ENCODE measurements around the gene JMJD1C.

GRCh38 chr10:63237396-63237795 is 228.4 kb downstream of the JMJD1C start:
- TF ChIP-seq SIN3A (IDR thresholded peaks at IDR 0.05; ENCODE audit: low read depth, low read length) = no peak
- no peak for TF ChIP-seq CTCF (IDR thresholded peaks at IDR 0.05 in 2 of 3, conservative IDR thresholded peaks at IDR 0.05 in 1 of 3; ENCODE audit: control insufficient read depth in 2 of 3, extremely low read depth in 1 of 3, insufficient read depth in 1 of 3, low read depth in 3 of 3, low read length in 3 of 3)
- TF ChIP-seq RAD21 (IDR thresholded peaks at IDR 0.05; ENCODE audit: insufficient read depth, low read depth, low read length) = no peak
- TF ChIP-seq EGR1 (IDR thresholded peaks at IDR 0.05; ENCODE audit: borderline replicate concordance in 1 of 2, low read depth in 2 of 2, low read length in 2 of 2) = no peak
- no peak for TF ChIP-seq CBFB (IDR thresholded peaks at IDR 0.05; ENCODE audit: low read depth)
- no peak for TF ChIP-seq POLR2AphosphoS5 (IDR thresholded peaks at IDR 0.05; ENCODE audit: low read length)
- TF ChIP-seq YBX1 (IDR thresholded peaks at IDR 0.05) = no peak
- TF ChIP-seq ATF2 (IDR thresholded peaks at IDR 0.05; ENCODE audit: low read length) = no peak
- no peak for TF ChIP-seq NRF1 (conservative IDR thresholded peaks at IDR 0.05; ENCODE audit: low read depth, low read length)
- no peak for TF ChIP-seq EED (IDR thresholded peaks at IDR 0.05; ENCODE audit: low read depth)
- TF ChIP-seq MXI1 (IDR thresholded peaks at IDR 0.05; ENCODE audit: low read depth, low read length) = no peak
- no peak for TF ChIP-seq SRF (IDR thresholded peaks at IDR 0.05; ENCODE audit: low read depth in 2 of 2, low read length in 2 of 2)
- no peak for TF ChIP-seq YY1 (IDR thresholded peaks at IDR 0.05; ENCODE audit: low read depth, low read length)

Measured in GM12878 (cell line).